Measurements from ENCODE around the gene CA5A.
A peak's percentile ranks its signal among the peaks of the same experiment; 100 is the strongest.
"Not testable (repeated sequence)": the region's sequence is repeated elsewhere in the genome, so short reads cannot be mapped to it uniquely, and the experiment has no call there.

The CA5A gene

GRCh38 chr16:87936375-87937230, at the start of gene CA5A:
Gene CA5A, minus strand, starts transcription at chr16:87936529. Its CDS starts 79 bp downstream, at chr16:87936450.
- no peak for DNase-seq (ENCODE audit: low spot score)

- not testable (repeated sequence) for DNase-seq (ENCODE audit: low spot score)
These were observed 49.2 kb upstream of the CA5A start for GRCh38 chr16:87985493-87985892.

DNA sequence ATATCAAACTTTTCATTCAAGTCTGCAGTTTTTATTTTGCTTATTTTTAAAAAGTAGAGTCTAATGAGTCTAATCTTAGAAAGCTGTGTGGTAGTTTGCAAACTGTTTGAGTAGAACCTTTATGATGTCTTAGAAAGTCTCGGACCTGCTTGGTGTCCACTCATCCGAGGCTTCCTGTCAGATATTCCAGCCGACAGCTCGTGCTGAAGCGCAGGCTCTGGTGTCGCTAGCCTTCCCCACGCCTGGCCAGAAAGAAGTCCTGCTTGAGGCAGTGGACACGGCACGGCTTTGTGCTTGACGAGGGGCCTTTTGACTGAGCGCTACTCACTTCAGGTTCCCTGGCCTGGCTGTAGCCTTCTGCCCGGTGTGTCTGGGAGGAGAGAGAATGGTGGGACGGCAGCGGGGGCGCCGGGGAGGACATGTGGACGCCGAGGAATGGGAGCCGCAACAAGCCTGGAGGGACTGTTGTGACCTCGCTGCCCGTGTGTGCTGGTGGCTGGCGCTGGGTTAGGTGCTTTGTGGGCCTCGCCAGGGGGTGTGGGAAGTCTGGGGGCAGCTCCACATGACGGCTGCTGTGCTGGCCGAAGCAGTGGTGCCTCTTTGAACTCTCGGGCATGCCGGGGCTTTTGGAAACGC, 48.4 kb upstream of the CA5A start:
- no peak for DNase-seq (ENCODE audit: low spot score)

DNA sequence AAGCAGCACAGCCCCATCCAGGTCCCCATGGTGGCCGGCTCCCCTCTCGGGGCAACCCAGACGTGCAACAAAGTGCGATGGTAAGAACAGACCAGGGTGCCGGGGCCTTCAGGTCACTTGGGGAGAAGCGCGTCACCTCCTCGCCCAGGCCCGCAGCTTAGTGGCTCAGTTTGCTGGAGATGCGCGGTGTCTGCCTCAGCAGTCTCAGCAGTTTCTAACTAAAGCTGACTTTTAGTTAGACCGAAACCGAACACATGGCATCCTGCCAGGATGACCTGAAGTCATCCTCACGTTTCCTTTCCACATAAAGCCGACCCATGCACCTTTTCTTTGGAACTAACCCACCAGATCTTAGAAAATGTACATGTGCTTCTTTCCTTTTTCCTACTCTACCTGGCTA, 47.9 kb upstream of the CA5A start:
- not testable (repeated sequence) for DNase-seq (ENCODE audit: low spot score)

GRCh38 chr16:87983737-87984097, 47.4 kb upstream of the CA5A start:
- not testable (repeated sequence) for DNase-seq (ENCODE audit: low spot score)

GRCh38 chr16:87983072-87983736, 46.9 kb upstream of the CA5A start:
- not testable (repeated sequence) for DNase-seq (ENCODE audit: low spot score)

DNA sequence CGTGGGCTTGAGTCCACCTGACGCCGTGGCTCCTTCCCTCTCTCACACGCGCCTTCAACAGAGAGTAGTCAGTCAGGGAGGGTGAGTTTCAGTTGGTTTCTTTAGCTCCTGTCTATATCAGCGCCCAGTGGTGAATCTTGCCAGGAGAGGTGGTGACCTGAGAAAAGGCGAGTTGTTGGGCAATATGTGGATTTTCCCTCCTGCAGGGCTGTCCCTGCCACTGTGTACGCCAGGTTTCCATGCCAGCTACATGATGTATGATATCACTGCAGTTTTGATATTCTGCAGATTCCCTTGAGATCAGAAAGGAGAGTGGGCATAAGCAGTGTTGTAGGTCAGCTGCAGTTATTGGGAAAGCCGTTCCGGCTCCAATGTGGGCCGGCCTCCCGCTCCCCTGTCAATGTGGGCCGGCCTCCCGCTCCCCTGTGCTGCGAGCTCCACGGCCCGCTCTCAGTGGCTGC, 46.3 kb upstream of the CA5A start:
- no peak for DNase-seq (ENCODE audit: low spot score)

GRCh38 chr16:87981376-87981775, 45.0 kb upstream of the CA5A start:
- not testable (repeated sequence) for DNase-seq (ENCODE audit: low spot score)

- DNase-seq (ENCODE audit: low spot score), result not testable (repeated sequence)
These were observed 43.7 kb upstream of the CA5A start for GRCh38 chr16:87979911-87980630.

- DNase-seq (ENCODE audit: low spot score), result no peak
These were observed 43.0 kb upstream of the CA5A start for GRCh38 chr16:87979352-87979751.

GRCh38 chr16:87978127-87978526, 41.8 kb upstream of the CA5A start:
- DNase-seq (ENCODE audit: low spot score), result no peak

DNA sequence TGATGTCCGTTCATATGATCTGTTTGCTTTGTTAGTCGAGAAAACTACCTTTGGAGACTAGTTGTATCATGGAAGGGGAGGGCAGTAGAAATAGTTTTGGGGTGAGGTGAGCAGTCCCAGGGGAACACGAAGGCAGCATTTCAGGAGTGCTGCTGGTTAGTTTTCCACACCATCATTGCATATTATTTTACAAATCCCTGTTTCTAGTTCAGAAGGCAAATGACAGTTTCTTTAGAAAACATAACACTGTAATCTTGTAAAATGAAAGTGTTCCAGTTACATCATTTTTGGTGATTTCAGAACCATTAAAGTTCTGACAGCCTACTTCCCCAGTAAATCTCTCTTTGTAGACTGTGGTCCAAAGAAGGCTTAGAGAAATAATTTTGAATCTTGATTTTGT, 40.3 kb upstream of the CA5A start:
- peak; percentile 24 for DNase-seq (ENCODE audit: low spot score)

- no peak for DNase-seq (ENCODE audit: low spot score)
These were observed 37.8 kb upstream of the CA5A start for GRCh38 chr16:87974178-87974577.

GRCh38 chr16:87973717-87974116, 37.4 kb upstream of the CA5A start:
- no peak for DNase-seq (ENCODE audit: low spot score)

DNA sequence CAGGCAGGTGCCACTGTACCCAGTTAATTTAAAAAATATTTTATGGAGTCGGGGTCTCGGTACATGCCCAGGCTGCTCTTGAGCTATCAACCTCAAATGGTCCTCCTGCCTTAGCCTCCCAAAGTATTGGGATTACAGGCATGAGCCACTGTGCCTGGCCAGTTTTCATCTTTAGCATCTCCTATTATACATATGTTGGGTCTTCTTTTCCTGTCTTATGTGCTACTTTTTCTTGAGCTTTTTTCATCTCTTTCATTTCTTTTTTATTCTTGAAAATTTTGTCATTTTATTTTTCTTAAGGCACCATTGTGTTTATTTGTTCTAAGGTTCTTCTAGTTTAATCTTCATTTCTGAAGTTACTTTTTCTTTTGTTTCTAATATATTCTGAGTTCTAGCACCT, 35.6 kb upstream of the CA5A start:
- no peak for DNase-seq (ENCODE audit: low spot score)

GRCh38 chr16:87970186-87970585, 33.9 kb upstream of the CA5A start:
- DNase-seq (ENCODE audit: low spot score), result peak; percentile 41

- peak; percentile 81 for DNase-seq (ENCODE audit: low spot score)
These were observed 32.2 kb upstream of the CA5A start for GRCh38 chr16:87968541-87968940.

DNA sequence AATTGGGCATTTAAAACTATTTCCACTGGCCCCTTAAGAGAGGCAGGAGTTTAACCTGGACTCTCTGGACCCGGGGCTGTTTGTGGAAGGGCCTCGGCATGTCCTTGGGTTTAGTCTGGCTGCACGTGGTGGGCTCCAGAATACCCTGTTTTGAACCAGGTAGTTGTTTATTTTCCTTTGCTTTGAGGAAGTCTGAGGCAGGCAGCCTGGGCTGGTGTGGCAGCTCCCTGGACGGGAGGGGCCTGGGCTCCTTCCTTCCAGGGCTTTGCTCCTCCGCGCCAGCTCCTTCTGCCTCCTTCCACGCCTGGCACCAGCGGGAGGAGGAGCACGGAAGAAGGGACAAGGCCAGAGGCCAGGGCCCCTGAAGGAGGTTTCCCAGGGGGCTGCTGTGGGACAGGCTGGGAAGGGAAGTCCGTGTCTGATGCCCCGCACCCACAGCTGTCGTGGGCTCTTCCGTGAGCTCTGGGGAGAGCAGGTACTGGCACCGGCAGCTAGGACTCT, 30.4 kb upstream of the CA5A start:
- peak; percentile 56 for DNase-seq (ENCODE audit: low spot score)

GRCh38 chr16:87966064-87966645, 29.8 kb upstream of the CA5A start:
- DNase-seq (ENCODE audit: low spot score), result peak; percentile 76

DNA sequence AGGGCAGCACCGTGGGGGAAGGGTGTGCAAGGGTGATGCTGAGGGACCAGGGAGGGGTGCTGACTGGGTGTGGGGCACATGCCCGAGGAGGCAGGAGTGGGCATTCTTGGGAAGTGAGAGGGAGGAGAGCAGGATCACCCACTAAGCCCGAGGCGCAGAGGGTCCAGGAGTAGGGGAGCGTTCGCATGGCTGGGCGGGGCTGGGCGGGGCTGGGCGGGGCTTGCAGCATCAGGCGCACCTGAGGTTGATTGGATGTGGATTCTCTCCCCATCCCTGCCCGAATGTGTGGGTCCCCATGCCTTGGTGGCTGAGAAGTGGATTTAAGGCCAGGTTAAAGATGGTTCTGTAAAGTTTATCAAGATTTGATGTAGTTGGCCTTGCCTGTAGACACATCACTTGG, 29.1 kb upstream of the CA5A start:
- no peak for DNase-seq (ENCODE audit: low spot score)

- no peak for DNase-seq (ENCODE audit: low spot score)
These were observed 27.8 kb upstream of the CA5A start for GRCh38 chr16:87964049-87964659.

All from GM03348 (cell line).